Activated CD8-positive, alpha-beta memory T cell treated with anti-CD3 and anti-CD28 coated beads for 48 hours (primary cell): ENCODE results near the gene MAP10.

Source experiments
- DNase-seq, 3 experiments: peaks; one replicate each; pipeline ENCODE4 v3.0.0-alpha.2; 2020; ENCODE audit warnings: low read depth in 2 of 3, low spot score in 2 of 3

MAP10 gene

GRCh38 chr1:232797856-232798510 lies 7.2 kb upstream of the MAP10 start:
- no peak for DNase-seq

GRCh38 chr1:232798920-232799319 lies 6.3 kb upstream of the MAP10 start:
- DNase-seq: no peak

GRCh38 chr1:232806186-232806510 lies 932 bp downstream of the MAP10 start:
- no peak for DNase-seq

- DNase-seq: no peak
These were observed 5.6 kb downstream of the MAP10 start for GRCh38 chr1:232810856-232811255.

- DNase-seq: no peak
These were observed 7.3 kb downstream of the MAP10 start for GRCh38 chr1:232812560-232812959.

GRCh38 chr1:232813097-232813496 lies 7.9 kb downstream of the MAP10 start:
- DNase-seq: no peak

GRCh38 chr1:232813760-232814159 lies 8.5 kb downstream of the MAP10 start:
- DNase-seq: no peak

GRCh38 chr1:232816324-232816723 lies 11.1 kb downstream of the MAP10 start:
- no peak for DNase-seq

GRCh38 chr1:232818040-232818439 lies 12.8 kb downstream of the MAP10 start:
- DNase-seq: no peak

GRCh38 chr1:232820431-232820830 lies 15.2 kb downstream of the MAP10 start:
- DNase-seq: no peak

GRCh38 chr1:232822530-232822929 lies 17.3 kb downstream of the MAP10 start:
- no peak for DNase-seq

- DNase-seq: no peak
These were observed 21.1 kb downstream of the MAP10 start for GRCh38 chr1:232826318-232826717.

GRCh38 chr1:232830661-232831060 lies 25.4 kb downstream of the MAP10 start:
- no peak for DNase-seq

- no peak for DNase-seq
These were observed 26.7 kb downstream of the MAP10 start for GRCh38 chr1:232831895-232832294.

GRCh38 chr1:232834066-232834465 lies 28.9 kb downstream of the MAP10 start:
- DNase-seq: no peak

GRCh38 chr1:232835166-232835565 lies 29.9 kb downstream of the MAP10 start:
- no peak for DNase-seq

GRCh38 chr1:232837087-232837486 lies 31.9 kb downstream of the MAP10 start:
- DNase-seq: no peak

GRCh38 chr1:232841823-232842565 lies 36.8 kb downstream of the MAP10 start:
- no peak for DNase-seq

- DNase-seq: no peak
These were observed 39.6 kb downstream of the MAP10 start for GRCh38 chr1:232844791-232845190.

GRCh38 chr1:232845406-232845955 lies 40.3 kb downstream of the MAP10 start:
- DNase-seq: no peak

- DNase-seq: no peak
These were observed 46.3 kb downstream of the MAP10 start for GRCh38 chr1:232851532-232851931.

GRCh38 chr1:232853994-232854797 lies 49.0 kb downstream of the MAP10 start:
- no peak for DNase-seq
